Gastroesophageal sphincter (tissue), 4 donors: ENCODE results near the gene SF1. TPM values are rescaled to one million over a fixed set of nuclear protein-coding genes. Genes with fewer than 3 reads are reported as not detected.

Source experiments
- ATAC-seq: fragments of 150-250 bp; one replicate; pipeline ENCODE4 v1.9.1; 2016; ENCODE audit warnings: mild to moderate bottlenecking, moderate library complexity
- H3K27ac ChIP-seq, 4 donors: fragments of 200-600 bp; sonication (generic) in 3 of 4; 1 replicate in 3 of 4; 2 replicates in 1 of 4; pipeline ENCODE4 v1.5.1; 2016 to 2019
- H3K27me3 ChIP-seq: fragments of 200-600 bp; sonication (generic); one replicate; pipeline ENCODE4 v1.5.1; 2019
- H3K36me3 ChIP-seq, 2 donors: fragments of 200-600 bp; sonication (generic); one replicate each; pipeline ENCODE4 v1.5.1; 2019; ENCODE audit warnings: control low read depth in 1 of 2
- H3K4me1 ChIP-seq, 3 donors: fragments of 200-600 bp; sonication (generic); 1 replicate in 2 of 3; 2 replicates in 1 of 3; pipeline ENCODE4 v1.5.1; 2016 to 2019; ENCODE audit warnings: control low read depth in 2 of 3
- H3K4me3 ChIP-seq, 2 donors: fragments of 200-600 bp; sonication (generic); one replicate each; pipeline ENCODE4 v1.5.1; 2019; ENCODE audit warnings: mild to moderate bottlenecking in 1 of 2, moderate library complexity in 1 of 2
- H3K9me3 ChIP-seq, 3 donors: fragments of 200-600 bp; sonication (generic); one replicate each; pipeline ENCODE4 v1.5.1; 2017 to 2019; ENCODE audit warnings: control low read depth in 2 of 3
- CTCF ChIP-seq, 4 experiments: fragments of 200-600 bp in 2 of 4; fragments of 450-650 bp in 2 of 4; sonication (generic) in 1 of 4; IDR thresholded peaks; one replicate each; pipeline ENCODE4 v1.5.1; 2017 to 2019; ENCODE audit warnings: antibody characterized with exemption in 4 of 4, mild to moderate bottlenecking in 2 of 4, moderate library complexity in 2 of 4
- EP300 ChIP-seq: sonication (generic); formaldehyde crosslinking; IDR thresholded peaks from one replicate; pipeline ENCODE4 v1.6.1; 2017; ENCODE audit warnings: antibody characterized with exemption, mild to moderate bottlenecking
- POLR2A ChIP-seq, 2 donors: fragments of 450-650 bp; IDR thresholded peaks; one replicate each; pipeline ENCODE4 v1.6.1; 2017; ENCODE audit warnings: antibody characterized with exemption in 2 of 2, mild to moderate bottlenecking in 2 of 2, moderate library complexity in 1 of 2
- POLR2AphosphoS5 ChIP-seq: sonication (generic); formaldehyde crosslinking; IDR thresholded peaks from one replicate; pipeline ENCODE4 v1.6.1; 2017; ENCODE audit warnings: antibody characterized with exemption
- WGBS, 2 donors: methylation state at CpG; one replicate each; pipeline ENCODE4 v1.1.5; 2018; ENCODE audit warnings: low coverage in 1 of 2; 5-methylcytosine and 5-hydroxymethylcytosine counted together
- total RNA-seq, 4 donors: library from RNA; depleted of rRNA; stranded (reverse); fragments of >200 nt; gene quantifications; one replicate each; pipeline ENCODE4 v1.1.0, GENCODE V29; 2016

The SF1 gene
- total RNA-seq, 4 donors from 2014 or later = 187 to 314 (median 253) TPM

- peak within 1 kb of the TSS; percentile 67 to 68 for H3K4me3 ChIP-seq
- TF ChIP-seq POLR2A (IDR thresholded peaks at IDR 0.05) (peak; percentile 55), CTCF (IDR thresholded peaks at IDR 0.05) (no peak), POLR2AphosphoS5 (peak; percentile 80), EP300 (no peak)
- H3K9me3 ChIP-seq = no peaks in the 10 kb centered on the region
- ATAC-seq = peak; percentile 99
- WGBS, 2 donors = 1 to 2% methylated on average over 10 to 11 of the region's 46 CpGs
- H3K36me3 ChIP-seq = peaks cover 0 to 29% of the 10 kb centered on the region in 2 donors
- H3K27me3 ChIP-seq = no peaks in the 10 kb centered on the region
- peak within 1 kb of the TSS; percentile 6 to 85 (median 80) for H3K27ac ChIP-seq
- peaks cover 0 to 30% (median 10%) of the 10 kb centered on the region in 3 donors for H3K4me1 ChIP-seq
Observed at GRCh38 chr11:64810271-64810890, 32.0 kb upstream of the SF1 start, which contains the start of gene MEN1. MEN1 (minus strand) TSS chr11:64810551; CDS start chr11:64810109, 442 bp downstream.

- H3K27ac ChIP-seq = peak overlapping the region; percentile 6 to 85 (median 80)
- no peak for ATAC-seq
Observed at GRCh38 chr11:64809781-64810241, 31.5 kb upstream of the SF1 start.

GRCh38 chr11:64805481-64805880, 27.1 kb upstream of the SF1 start:
- Histone ChIP-seq H3K36me3 (peaks cover 0 to 45% of the 10 kb centered on the region in 2 donors), H3K9me3 (no peaks in the 10 kb centered on the region), H3K27ac (no peak overlapping the region), H3K27me3 (no peaks in the 10 kb centered on the region), H3K4me1 (peaks cover 0 to 58% (median 32%) of the 10 kb centered on the region in 3 donors), H3K4me3 (no peak overlapping the region)
- ATAC-seq = no peak
- WGBS, 2 donors = 100% methylated on average over 1 of the region's 9 CpGs; no CpG with 5 or more reads in 1 of the 2 donors
- TF ChIP-seq POLR2A (IDR thresholded peaks at IDR 0.05) = no peak
- TF ChIP-seq CTCF (IDR thresholded peaks at IDR 0.05) = no peak
- no peak for TF ChIP-seq POLR2AphosphoS5
- no peak for TF ChIP-seq EP300

More at GRCh38 chr11:64809781-64810241, 31.5 kb upstream of the SF1 start:
- TF ChIP-seq POLR2A (IDR thresholded peaks at IDR 0.05) (no peak), EP300 (no peak), POLR2AphosphoS5 (no peak), CTCF (IDR thresholded peaks at IDR 0.05) (no peak)
- Histone ChIP-seq H3K9me3 (no peaks in the 10 kb centered on the region), H3K27me3 (no peaks in the 10 kb centered on the region), H3K4me3 (peak overlapping the region; percentile 67 to 68), H3K4me1 (peaks cover 0 to 31% (median 10%) of the 10 kb centered on the region in 3 donors), H3K36me3 (peaks cover 0 to 35% of the 10 kb centered on the region in 2 donors)
- WGBS, 2 donors = 0 to 2% methylated on average over 2 to 9 of the region's 44 CpGs

- Histone ChIP-seq H3K36me3 (peaks cover 0 to 54% of the 10 kb centered on the region in 2 donors), H3K27ac (peak overlapping the region in 3 of 4 donors; percentile 92 to 95 (median 92)), H3K9me3 (no peaks in the 10 kb centered on the region), H3K4me1 (peaks cover 0 to 53% (median 28%) of the 10 kb centered on the region in 3 donors), H3K27me3 (no peaks in the 10 kb centered on the region), H3K4me3 (peak overlapping the region in 1 of 2 donors; percentile 73)
- WGBS, 2 donors = 100% methylated on average over 4 of the region's 41 CpGs; no CpG with 5 or more reads in 1 of the 2 donors
- TF ChIP-seq POLR2AphosphoS5 (no peak), POLR2A (IDR thresholded peaks at IDR 0.05) (no peak), EP300 (no peak), CTCF (IDR thresholded peaks at IDR 0.05) (no peak)
- no peak for ATAC-seq
Observed at GRCh38 chr11:64804346-64805210, 26.2 kb upstream of the SF1 start.
